Measurements from ENCODE around the gene ZNF253. TPM values are rescaled to one million over a fixed set of nuclear protein-coding genes. Genes with fewer than 3 reads are reported as not detected.
"Not testable (repeated sequence)": the region's sequence is repeated elsewhere in the genome, so short reads cannot be mapped to it uniquely, and the experiment has no call there.

Gene ZNF253
- total and polyA plus RNA-seq, 2 experiments from 2014 or later, result 31.4 to 44.7 TPM

GRCh38 chr19:19930417-19930816 lies 64.7 kb downstream of the ZNF253 start:
- H3F3A ChIP-seq (replicated peaks; ENCODE audit: low read depth), result peaks cover 21% of the 10 kb centered on the region; the same call in 1 of the 2 replicates
- H4K20me1 ChIP-seq (replicated peaks; ENCODE audit: insufficient read depth); H3K4me3 Mint-ChIP-seq; H3K27me3 ChIP-seq (ENCODE audit: insufficient read depth); H3K9me2 ChIP-seq (ENCODE audit: insufficient read depth); H3K4me1 Mint-ChIP-seq; ATAC-seq; H3K27ac Mint-ChIP-seq; H2AFZ ChIP-seq; H3K4me2 ChIP-seq; H3K4me3 ChIP-seq; H3K4me1 ChIP-seq (ENCODE audit: insufficient read depth); H3K27ac ChIP-seq (ENCODE audit: low read depth): not testable (repeated sequence)
- Mint-ChIP-seq H3K36me3 (ENCODE audit: low read depth) (peaks cover 97% of the 10 kb centered on the region), H3K9me3 (peaks cover 81% of the 10 kb centered on the region), H3K27me3 (ENCODE audit: insufficient read depth, low read depth, poor library complexity) (peaks cover 23% of the 10 kb centered on the region)
- peaks cover 89% of the 10 kb centered on the region for H3K36me3 ChIP-seq (ENCODE audit: insufficient read depth)
- TF ChIP-seq CTCF (conservative IDR thresholded peaks at IDR 0.05; ENCODE audit: low read depth in 2 of 2), result peak; percentile 65 to 78
- peak; percentile 78 for DNase-seq (ENCODE audit: low spot score)
- H3K79me2 ChIP-seq (replicated peaks; ENCODE audit: insufficient read depth), result peaks cover 55% of the 10 kb centered on the region

DNA sequence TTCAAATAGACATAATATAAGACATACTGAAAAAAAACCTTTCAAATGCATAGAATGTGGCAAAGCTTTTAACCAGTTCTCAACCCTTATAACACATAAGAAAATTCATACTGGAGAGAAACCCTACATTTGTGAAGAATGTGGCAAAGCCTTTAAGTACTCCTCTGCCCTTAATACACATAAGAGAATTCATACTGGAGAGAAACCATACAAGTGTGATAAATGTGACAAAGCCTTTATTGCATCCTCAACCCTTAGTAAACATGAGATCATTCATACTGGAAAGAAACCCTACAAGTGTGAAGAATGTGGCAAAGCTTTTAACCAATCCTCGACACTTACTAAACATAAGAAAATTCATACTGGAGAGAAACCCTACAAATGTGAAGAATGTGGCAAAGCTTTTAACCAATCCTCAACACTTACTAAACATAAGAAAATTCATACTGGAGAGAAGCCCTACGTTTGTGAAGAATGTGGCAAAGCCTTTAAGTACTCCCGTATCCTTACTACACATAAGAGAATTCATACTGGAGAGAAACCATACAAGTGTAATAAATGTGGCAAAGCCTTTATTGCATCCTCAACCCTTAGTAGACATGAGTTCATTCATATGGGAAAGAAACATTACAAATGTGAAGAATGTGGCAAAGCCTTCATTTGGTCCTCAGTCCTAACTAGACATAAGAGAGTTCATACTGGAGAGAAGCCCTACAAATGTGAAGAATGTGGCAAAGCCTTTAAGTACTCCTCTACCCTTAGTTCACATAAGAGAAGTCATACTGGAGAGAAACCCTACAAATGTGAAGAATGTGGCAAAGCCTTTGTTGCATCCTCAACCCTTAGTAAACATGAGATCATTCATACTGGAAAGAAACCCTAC lies 68.0 kb downstream of the ZNF253 start:
- Histone ChIP-seq H3F3A (replicated peaks; ENCODE audit: low read depth) (peaks cover 24% of the 10 kb centered on the region; the same call in 1 of the 2 replicates), H3K4me3 (peak overlapping the region; percentile 30; the same call in 1 of the 2 replicates), H3K36me3 (ENCODE audit: insufficient read depth) (peaks cover 61% of the 10 kb centered on the region), H3K79me2 (replicated peaks; ENCODE audit: insufficient read depth) (peaks cover 23% of the 10 kb centered on the region)
- H3K4me1 Mint-ChIP-seq; H2AFZ ChIP-seq; H3K27ac ChIP-seq (ENCODE audit: low read depth); H3K9me2 ChIP-seq (ENCODE audit: insufficient read depth); H3K4me1 ChIP-seq (ENCODE audit: insufficient read depth); H4K20me1 ChIP-seq (replicated peaks; ENCODE audit: insufficient read depth); H3K4me2 ChIP-seq; H3K27ac Mint-ChIP-seq; H3K4me3 Mint-ChIP-seq; H3K27me3 ChIP-seq (ENCODE audit: insufficient read depth); ATAC-seq; DNase-seq (ENCODE audit: low spot score): not testable (repeated sequence)
- Mint-ChIP-seq H3K36me3 (ENCODE audit: low read depth) (peaks cover 89% of the 10 kb centered on the region), H3K27me3 (ENCODE audit: insufficient read depth, low read depth, poor library complexity) (peaks cover 36% of the 10 kb centered on the region), H3K9me3 (peaks cover 90% of the 10 kb centered on the region)

- Mint-ChIP-seq H3K27ac (no peak overlapping the region), H3K27me3 (ENCODE audit: insufficient read depth, low read depth, poor library complexity) (peaks cover 31% of the 10 kb centered on the region), H3K4me1 (peaks cover 5% of the 10 kb centered on the region; the same call in 2 of the 3 replicates), H3K9me3 (peaks cover 58% of the 10 kb centered on the region), H3K4me3 (no peak overlapping the region), H3K36me3 (ENCODE audit: low read depth) (peaks cover 51% of the 10 kb centered on the region)
- Histone ChIP-seq H3K36me3 (ENCODE audit: insufficient read depth) (peaks cover 33% of the 10 kb centered on the region), H3K79me2 (replicated peaks; ENCODE audit: insufficient read depth) (no peaks in the 10 kb centered on the region), H4K20me1 (replicated peaks; ENCODE audit: insufficient read depth) (no peaks in the 10 kb centered on the region), H3K4me2 (no peak overlapping the region), H3K4me1 (ENCODE audit: insufficient read depth) (0 out of 2 replicates have a peak, but pooled peaks cover 4% of the 10 kb centered on the region), H2AFZ (no peak overlapping the region), H3F3A (replicated peaks; ENCODE audit: low read depth) (peaks cover 17% of the 10 kb centered on the region; the same call in 1 of the 2 replicates), H3K9me2 (ENCODE audit: insufficient read depth) (no peaks in the 10 kb centered on the region), H3K4me3 (no peak overlapping the region), H3K27me3 (ENCODE audit: insufficient read depth) (no peaks in the 10 kb centered on the region), H3K27ac (ENCODE audit: low read depth) (no peak overlapping the region)
- ATAC-seq (no peak), DNase-seq (ENCODE audit: low spot score) (no peak)
- no peak for TF ChIP-seq ZNF114 (CRISPR knock-in tag; IDR thresholded peaks at IDR 0.05)
- TF ChIP-seq, protein P1, sequence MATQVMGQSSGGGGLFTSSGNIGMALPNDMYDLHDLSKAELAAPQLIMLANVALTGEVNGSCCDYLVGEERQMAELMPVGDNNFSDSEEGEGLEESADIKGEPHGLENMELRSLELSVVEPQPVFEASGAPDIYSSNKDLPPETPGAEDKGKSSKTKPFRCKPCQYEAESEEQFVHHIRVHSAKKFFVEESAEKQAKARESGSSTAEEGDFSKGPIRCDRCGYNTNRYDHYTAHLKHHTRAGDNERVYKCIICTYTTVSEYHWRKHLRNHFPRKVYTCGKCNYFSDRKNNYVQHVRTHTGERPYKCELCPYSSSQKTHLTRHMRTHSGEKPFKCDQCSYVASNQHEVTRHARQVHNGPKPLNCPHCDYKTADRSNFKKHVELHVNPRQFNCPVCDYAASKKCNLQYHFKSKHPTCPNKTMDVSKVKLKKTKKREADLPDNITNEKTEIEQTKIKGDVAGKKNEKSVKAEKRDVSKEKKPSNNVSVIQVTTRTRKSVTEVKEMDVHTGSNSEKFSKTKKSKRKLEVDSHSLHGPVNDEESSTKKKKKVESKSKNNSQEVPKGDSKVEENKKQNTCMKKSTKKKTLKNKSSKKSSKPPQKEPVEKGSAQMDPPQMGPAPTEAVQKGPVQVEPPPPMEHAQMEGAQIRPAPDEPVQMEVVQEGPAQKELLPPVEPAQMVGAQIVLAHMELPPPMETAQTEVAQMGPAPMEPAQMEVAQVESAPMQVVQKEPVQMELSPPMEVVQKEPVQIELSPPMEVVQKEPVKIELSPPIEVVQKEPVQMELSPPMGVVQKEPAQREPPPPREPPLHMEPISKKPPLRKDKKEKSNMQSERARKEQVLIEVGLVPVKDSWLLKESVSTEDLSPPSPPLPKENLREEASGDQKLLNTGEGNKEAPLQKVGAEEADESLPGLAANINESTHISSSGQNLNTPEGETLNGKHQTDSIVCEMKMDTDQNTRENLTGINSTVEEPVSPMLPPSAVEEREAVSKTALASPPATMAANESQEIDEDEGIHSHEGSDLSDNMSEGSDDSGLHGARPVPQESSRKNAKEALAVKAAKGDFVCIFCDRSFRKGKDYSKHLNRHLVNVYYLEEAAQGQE (IDR thresholded peaks at IDR 0.05; ENCODE audit: unreplicated experiment), result no peak
- no peak for TF ChIP-seq STAT1 (IDR thresholded peaks at IDR 0.05; ENCODE audit: unreplicated experiment)
- TF ChIP-seq ETS1 (IDR thresholded peaks at IDR 0.05), result no peak
- TF ChIP-seq CTCF (conservative IDR thresholded peaks at IDR 0.05; ENCODE audit: low read depth in 2 of 2), result no peak
- TF ChIP-seq EZH2phosphoT487 (IDR thresholded peaks at IDR 0.05; ENCODE audit: unreplicated experiment), result no peak
- TF ChIP-seq POLR2AphosphoS5 (IDR thresholded peaks at IDR 0.05; ENCODE audit: low read depth), result no peak; the same call in 1 of the 2 replicates
- TF ChIP-seq NANOG (IDR thresholded peaks at IDR 0.05; ENCODE audit: borderline replicate concordance), result no peak
- no peak for TF ChIP-seq EZH2 (IDR thresholded peaks at IDR 0.05; ENCODE audit: low read depth, unreplicated experiment)
Measured at GRCh38 chr19:19937403-19937802, 71.7 kb downstream of the ZNF253 start.
